Panc1 (cell line): Measurements from ENCODE around the gene KIF3A. TPM values are rescaled to one million over a fixed set of nuclear protein-coding genes. Genes with fewer than 3 reads are reported as not detected.

Experiments used
- ATAC-seq: fragments of 200-7000 bp; cut with Tn5 transposase; 2 replicates; pipeline ENCODE4 v1.9.1; 2020; ENCODE audit warnings: mild to moderate bottlenecking, moderate library complexity
- BruUV-seq: library from RNA; stranded (reverse); fragments of 400-500 nt; replicated peaks from 2 replicates; lab custom pipeline; 2021; lab: Mats Ljungman, UMichigan
- CTCF ChIA-PET: fragments of 300-600 bp; sonication (Branson Sonifier 250); formaldehyde crosslinking; loops from one replicate; lab custom pipeline; 2022; ENCODE audit warnings: antibody characterized with exemption; lab: Charles Lee
- POLR2A ChIA-PET: fragments of 300-600 bp; sonication (Branson Sonifier 250); formaldehyde crosslinking; loops from one replicate; lab custom pipeline; 2022; ENCODE audit warnings: antibody characterized with exemption; lab: Charles Lee
- DNase-seq: peaks from one replicate; pipeline ENCODE4 v3.0.0-alpha.2; 2010; ENCODE audit warnings: low read depth, low spot score
- H3K27ac ChIP-seq: 2 replicates; pipeline ENCODE4 v1.5.1; 2011; ENCODE audit warnings: mild to moderate bottlenecking, low read length, inconsistent platforms
- H3K27me3 ChIP-seq: fragments of 200-500 bp; sonication (Bioruptor generic); 2 replicates; pipeline ENCODE4 v1.6.0; 2014; ENCODE audit warnings: low read length, inconsistent platforms; ENCODE audit not compliant: control insufficient read depth, insufficient read depth
- H3K36me3 ChIP-seq: fragments of 200-500 bp; sonication (Bioruptor generic); 2 replicates; pipeline ENCODE4 v1.5.1; 2014; ENCODE audit warnings: inconsistent platforms, mild to moderate bottlenecking, low read length, moderate library complexity; ENCODE audit not compliant: control insufficient read depth, insufficient read depth
- H3K4me1 ChIP-seq: 2 replicates; pipeline ENCODE4 v1.5.1; 2011; ENCODE audit warnings: inconsistent platforms, mild to moderate bottlenecking, low read length, moderate library complexity; ENCODE audit not compliant: control insufficient read depth, insufficient read depth
- H3K4me3 ChIP-seq, 2 experiments: 2 replicates each; pipeline ENCODE4 v1.5.1; 2011 to 2012; ENCODE audit warnings: low read depth in 2 of 2, low read length in 2 of 2, mild to moderate bottlenecking in 2 of 2, inconsistent platforms in 1 of 2, moderate library complexity in 1 of 2
- H3K9me3 ChIP-seq: fragments of 200-500 bp; sonication (Bioruptor generic); 2 replicates; pipeline ENCODE4 v1.5.1; 2014; ENCODE audit warnings: low read depth, mild to moderate bottlenecking, inconsistent platforms, low read length, moderate library complexity; ENCODE audit not compliant: control insufficient read depth, insufficient read depth
- CTCF ChIP-seq: fragments of 450-650 bp; IDR thresholded peaks from 2 replicates; pipeline ENCODE4 v1.5.1; 2017; ENCODE audit warnings: mild to moderate bottlenecking
- POLR2AphosphoS5 ChIP-seq: IDR thresholded peaks from 2 replicates; pipeline ENCODE4 v1.6.1; 2012; ENCODE audit warnings: mild to moderate bottlenecking, low read depth, low read length, moderate library complexity
- REST ChIP-seq, 2 experiments: IDR thresholded peaks; 2 replicates each; pipeline ENCODE4 v1.6.1; 2011 to 2012; ENCODE audit warnings: low read depth in 2 of 2, control low read depth in 1 of 2, low read length in 1 of 2, mild to moderate bottlenecking in 1 of 2, moderate library complexity in 1 of 2; ENCODE audit not compliant: insufficient read depth in 1 of 2
- SIN3A ChIP-seq: IDR thresholded peaks from 2 replicates; pipeline ENCODE4 v1.6.1; 2012; ENCODE audit warnings: low read depth, mild to moderate bottlenecking, low read length, moderate library complexity, borderline replicate concordance; ENCODE audit not compliant: insufficient read depth
- TCF7L2 ChIP-seq: IDR thresholded peaks from 2 replicates; pipeline ENCODE4 v1.6.1; 2011; ENCODE audit warnings: mild to moderate bottlenecking, low read depth, low read length, inconsistent platforms
- in situ Hi-C: cut with HindIII; loops from 2 replicates; pipeline ENCODE4 v1.10.0; 2016; ENCODE audit warnings: low sequenced_read_pairs, low pct_unique_long_range_greater_than_20kb
- intact Hi-C: fragments of 100-400 bp; cut with micrococcal nuclease; formaldehyde crosslinking; loops from one replicate; pipeline ENCODE4 v1.10.0; 2022; ENCODE audit not compliant: unreplicated experiment
- total RNA-seq: library from RNA; stranded (reverse); gene quantifications from one replicate; pipeline ENCODE4 v1.2.1, GENCODE V29; 2021; ENCODE audit not compliant: unreplicated experiment

Gene KIF3A
- total RNA-seq, 1 experiment from 2014 or later = 17.1 TPM

DNA sequence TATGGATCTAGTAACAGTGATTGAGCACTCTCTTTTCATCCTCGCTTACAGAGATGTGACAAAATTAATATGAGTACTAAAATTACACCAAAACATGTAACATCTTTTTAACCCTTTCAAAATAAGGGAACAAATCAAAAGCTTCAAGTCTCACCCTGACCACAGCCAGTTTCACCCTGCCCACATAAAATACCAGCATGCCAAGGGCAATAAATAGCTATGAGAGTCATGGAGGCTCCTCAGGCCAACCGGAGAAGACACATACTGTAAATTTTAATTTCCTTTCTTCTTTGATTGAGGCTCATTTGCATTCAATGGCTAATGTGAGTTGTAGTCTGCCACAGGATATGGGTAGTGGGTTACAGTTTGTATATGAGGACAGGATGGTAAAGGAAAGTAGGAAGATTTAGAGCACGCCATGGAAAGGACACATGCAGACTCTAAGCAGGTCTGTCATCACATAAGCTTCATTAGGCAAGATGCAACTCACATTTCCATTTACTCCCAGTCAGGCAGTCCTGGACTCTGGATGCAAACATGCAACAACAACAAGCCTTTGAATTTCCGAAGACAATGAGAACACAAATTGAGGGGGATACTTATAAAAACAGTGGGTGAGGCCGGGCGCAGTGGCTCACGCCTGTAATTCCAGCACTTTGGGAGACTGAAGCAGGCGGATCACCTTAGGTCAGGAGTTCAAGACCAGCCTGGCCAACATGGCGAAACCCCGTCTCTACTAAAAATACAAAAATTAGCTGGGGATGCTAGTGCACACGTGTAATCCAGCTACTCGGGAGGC, 52.2 kb downstream of the KIF3A start:
- no peak overlapping the region for H3K4me3 ChIP-seq
- TF ChIP-seq REST (IDR thresholded peaks at IDR 0.05; ENCODE audit: insufficient read depth in 1 of 2, low read depth in 2 of 2, low read length in 1 of 2) = no peak
- no peak for TF ChIP-seq POLR2AphosphoS5
- no peak for TF ChIP-seq TCF7L2
- TF ChIP-seq CTCF = no peak
- no peak for TF ChIP-seq SIN3A
- H3K27me3 ChIP-seq = no peaks in the 10 kb centered on the region
- no peaks in the 10 kb centered on the region for H3K4me1 ChIP-seq
- no peaks in the 10 kb centered on the region for H3K9me3 ChIP-seq
- DNase-seq (no peak), ATAC-seq (no peak)
- no peaks in the 10 kb centered on the region for H3K36me3 ChIP-seq
- intact Hi-C loops (no loop called here), in situ Hi-C loops (no loop called here)
- no TSS peak for BruUV-seq
- ChIA-PET CTCF (no interaction called here), POLR2A (no interaction called here)
- no peak overlapping the region for H3K27ac ChIP-seq

DNA sequence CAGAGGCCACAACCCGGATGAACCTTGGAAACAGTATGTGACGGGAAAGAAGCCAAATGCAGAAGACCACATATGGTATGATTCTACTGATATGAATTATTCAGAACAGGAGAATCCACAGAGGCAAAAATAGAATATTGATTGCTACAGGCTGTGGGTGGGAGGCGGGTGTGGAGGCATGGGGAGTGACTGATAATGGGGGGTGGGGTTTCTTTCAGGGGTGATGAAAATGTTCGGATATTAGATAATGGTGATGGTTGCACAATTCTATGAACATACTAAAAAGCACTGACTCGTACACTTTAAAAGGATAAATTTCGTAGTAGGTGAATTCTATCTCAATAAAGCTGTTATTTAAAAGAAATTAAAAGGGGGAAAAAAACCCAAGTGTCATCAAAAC, 52.9 kb downstream of the KIF3A start:
- intact Hi-C loops = no loop called here
- CTCF ChIA-PET = no interaction called here
- POLR2A ChIA-PET = no interaction called here

More for the DNA sequence above, 52.9 kb downstream of the KIF3A start:
- H3K27ac ChIP-seq = no peak overlapping the region
- H3K4me1 ChIP-seq = no peaks in the 10 kb centered on the region
- in situ Hi-C loops = no loop called here
- BruUV-seq = no TSS peak
- H3K4me3 ChIP-seq = no peak overlapping the region
- no peak for ATAC-seq
- no peaks in the 10 kb centered on the region for H3K27me3 ChIP-seq
- no peaks in the 10 kb centered on the region for H3K9me3 ChIP-seq
- TF ChIP-seq REST (IDR thresholded peaks at IDR 0.05; ENCODE audit: insufficient read depth in 1 of 2, low read depth in 2 of 2, low read length in 1 of 2) (no peak), POLR2AphosphoS5 (no peak), CTCF (no peak), TCF7L2 (no peak), SIN3A (no peak)
- H3K36me3 ChIP-seq = no peaks in the 10 kb centered on the region
- no peak for DNase-seq
